Liver (tissue), 3 donors: ENCODE results near the gene FEM1B.

Experiments
- GABPA ChIP-seq, 2 donors: IDR thresholded peaks in 1 of 2; conservative IDR thresholded peaks in 1 of 2; 2 replicates each; pipeline ENCODE4 v1.6.1; 2016; ENCODE audit warnings: antibody characterized with exemption in 2 of 2, mild to moderate bottlenecking in 1 of 2, moderate library complexity in 1 of 2
- HNF4A ChIP-seq, 2 donors: conservative IDR thresholded peaks; 2 replicates each; pipeline ENCODE4 v1.6.1; 2016; ENCODE audit warnings: antibody characterized with exemption in 2 of 2, mild to moderate bottlenecking in 2 of 2
- JUND ChIP-seq, 2 donors: IDR thresholded peaks; 2 replicates each; pipeline ENCODE4 v1.6.1; 2016; ENCODE audit warnings: antibody characterized with exemption in 2 of 2
- SP1 ChIP-seq: IDR thresholded peaks from 2 replicates; pipeline ENCODE4 v1.6.1; 2018; ENCODE audit warnings: antibody characterized with exemption, mild to moderate bottlenecking
- TAF1 ChIP-seq: conservative IDR thresholded peaks from 2 replicates; pipeline ENCODE4 v1.6.1; 2016; ENCODE audit warnings: antibody characterized with exemption, mild to moderate bottlenecking
- YY1 ChIP-seq: IDR thresholded peaks from 2 replicates; pipeline ENCODE4 v1.6.1; 2016; ENCODE audit warnings: antibody characterized with exemption, mild to moderate bottlenecking
- TF ChIP-seq, protein P1 (sequence below): fragments of 150-350 bp; IDR thresholded peaks from 2 replicates; pipeline ENCODE4 v1.5.1; 2017; ENCODE audit warnings: improper control_type of control experiment, low read depth, low read length; ENCODE audit not compliant: missing input control
- TF ChIP-seq, protein P2 (sequence below): IDR thresholded peaks from 2 replicates; pipeline ENCODE4 v1.6.1; 2016; ENCODE audit warnings: antibody characterized with exemption, mild to moderate bottlenecking
- donor health status: healthy.
- donor health status: healthy.

DNA sequence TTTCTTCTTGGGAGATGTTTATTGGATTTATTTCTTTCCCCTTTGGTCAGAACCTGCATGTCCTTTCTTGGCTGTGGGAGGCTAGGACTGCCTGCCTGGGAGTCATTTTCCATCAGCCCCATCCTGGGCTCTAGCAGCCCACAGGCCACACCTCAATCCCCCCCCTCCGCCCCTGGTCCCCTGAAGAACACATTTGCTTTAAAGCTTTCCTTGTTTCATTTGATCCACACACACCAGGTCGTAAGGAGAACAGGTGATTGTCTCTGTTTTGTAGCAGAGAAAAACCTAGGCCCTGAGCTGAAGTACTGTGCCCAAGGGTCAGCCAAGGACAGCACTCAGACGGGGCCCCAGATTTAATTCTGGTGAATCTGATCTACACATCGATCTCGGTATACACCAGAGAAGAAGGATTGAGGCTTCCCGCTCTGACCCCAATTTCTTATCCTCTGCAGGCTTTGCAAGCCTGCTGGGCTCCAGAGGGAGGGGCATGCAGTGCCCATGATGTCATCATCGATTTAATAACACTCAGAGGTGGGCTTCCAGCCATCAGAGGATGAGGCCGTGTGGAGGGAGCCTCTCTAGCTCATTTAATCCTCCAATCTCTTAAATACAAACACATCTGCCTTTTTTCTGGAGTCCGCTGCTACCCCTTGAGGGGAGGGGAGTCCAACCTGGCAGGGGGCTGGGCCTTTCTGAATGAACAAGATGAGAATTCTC is 46.3 kb upstream of the FEM1B start:
- TF ChIP-seq, protein P1, sequence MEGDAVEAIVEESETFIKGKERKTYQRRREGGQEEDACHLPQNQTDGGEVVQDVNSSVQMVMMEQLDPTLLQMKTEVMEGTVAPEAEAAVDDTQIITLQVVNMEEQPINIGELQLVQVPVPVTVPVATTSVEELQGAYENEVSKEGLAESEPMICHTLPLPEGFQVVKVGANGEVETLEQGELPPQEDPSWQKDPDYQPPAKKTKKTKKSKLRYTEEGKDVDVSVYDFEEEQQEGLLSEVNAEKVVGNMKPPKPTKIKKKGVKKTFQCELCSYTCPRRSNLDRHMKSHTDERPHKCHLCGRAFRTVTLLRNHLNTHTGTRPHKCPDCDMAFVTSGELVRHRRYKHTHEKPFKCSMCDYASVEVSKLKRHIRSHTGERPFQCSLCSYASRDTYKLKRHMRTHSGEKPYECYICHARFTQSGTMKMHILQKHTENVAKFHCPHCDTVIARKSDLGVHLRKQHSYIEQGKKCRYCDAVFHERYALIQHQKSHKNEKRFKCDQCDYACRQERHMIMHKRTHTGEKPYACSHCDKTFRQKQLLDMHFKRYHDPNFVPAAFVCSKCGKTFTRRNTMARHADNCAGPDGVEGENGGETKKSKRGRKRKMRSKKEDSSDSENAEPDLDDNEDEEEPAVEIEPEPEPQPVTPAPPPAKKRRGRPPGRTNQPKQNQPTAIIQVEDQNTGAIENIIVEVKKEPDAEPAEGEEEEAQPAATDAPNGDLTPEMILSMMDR, result no peak
- TF ChIP-seq, protein P2, sequence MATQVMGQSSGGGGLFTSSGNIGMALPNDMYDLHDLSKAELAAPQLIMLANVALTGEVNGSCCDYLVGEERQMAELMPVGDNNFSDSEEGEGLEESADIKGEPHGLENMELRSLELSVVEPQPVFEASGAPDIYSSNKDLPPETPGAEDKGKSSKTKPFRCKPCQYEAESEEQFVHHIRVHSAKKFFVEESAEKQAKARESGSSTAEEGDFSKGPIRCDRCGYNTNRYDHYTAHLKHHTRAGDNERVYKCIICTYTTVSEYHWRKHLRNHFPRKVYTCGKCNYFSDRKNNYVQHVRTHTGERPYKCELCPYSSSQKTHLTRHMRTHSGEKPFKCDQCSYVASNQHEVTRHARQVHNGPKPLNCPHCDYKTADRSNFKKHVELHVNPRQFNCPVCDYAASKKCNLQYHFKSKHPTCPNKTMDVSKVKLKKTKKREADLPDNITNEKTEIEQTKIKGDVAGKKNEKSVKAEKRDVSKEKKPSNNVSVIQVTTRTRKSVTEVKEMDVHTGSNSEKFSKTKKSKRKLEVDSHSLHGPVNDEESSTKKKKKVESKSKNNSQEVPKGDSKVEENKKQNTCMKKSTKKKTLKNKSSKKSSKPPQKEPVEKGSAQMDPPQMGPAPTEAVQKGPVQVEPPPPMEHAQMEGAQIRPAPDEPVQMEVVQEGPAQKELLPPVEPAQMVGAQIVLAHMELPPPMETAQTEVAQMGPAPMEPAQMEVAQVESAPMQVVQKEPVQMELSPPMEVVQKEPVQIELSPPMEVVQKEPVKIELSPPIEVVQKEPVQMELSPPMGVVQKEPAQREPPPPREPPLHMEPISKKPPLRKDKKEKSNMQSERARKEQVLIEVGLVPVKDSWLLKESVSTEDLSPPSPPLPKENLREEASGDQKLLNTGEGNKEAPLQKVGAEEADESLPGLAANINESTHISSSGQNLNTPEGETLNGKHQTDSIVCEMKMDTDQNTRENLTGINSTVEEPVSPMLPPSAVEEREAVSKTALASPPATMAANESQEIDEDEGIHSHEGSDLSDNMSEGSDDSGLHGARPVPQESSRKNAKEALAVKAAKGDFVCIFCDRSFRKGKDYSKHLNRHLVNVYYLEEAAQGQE, result no peak
- TF ChIP-seq JUND (IDR thresholded peaks at IDR 0.05), result no peak
- TF ChIP-seq HNF4A (conservative IDR thresholded peaks at IDR 0.05), result no peak
- TF ChIP-seq TAF1, result no peak
- TF ChIP-seq GABPA (IDR thresholded peaks at IDR 0.05 in 1 of 2, conservative IDR thresholded peaks at IDR 0.05 in 1 of 2), result no peak
- TF ChIP-seq SP1, result no peak
- TF ChIP-seq YY1, result no peak
